ENCODE data around the gene TRPV4.

Gene TRPV4

DNA sequence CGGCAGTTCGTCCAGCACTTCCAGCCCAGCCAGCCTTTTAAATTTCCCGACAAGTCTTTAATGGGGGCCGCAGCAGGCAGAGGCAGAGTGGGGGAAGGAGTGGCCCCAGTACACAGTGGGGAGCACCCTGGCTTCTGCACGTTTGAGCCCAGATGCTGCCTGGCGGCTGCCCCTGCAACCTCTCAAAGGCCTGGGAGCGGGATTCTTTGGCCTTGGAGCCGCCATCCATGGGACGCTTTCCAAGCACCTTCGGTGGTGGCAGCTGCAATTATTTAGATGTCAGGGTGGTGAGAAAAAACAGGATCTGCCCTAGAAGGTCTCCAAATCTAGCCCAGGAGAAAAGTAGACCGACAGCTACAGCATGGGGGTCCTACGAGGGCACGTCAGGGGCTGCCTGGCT lies 73.6 kb downstream of the TRPV4 start:
- no peak overlapping the region for H3K4me3 ChIP-seq
- no peak for DNase-seq (ENCODE audit: low read depth, low spot score)
- H3K27ac ChIP-seq = no peak overlapping the region
- H3K36me3 ChIP-seq (ENCODE audit: insufficient read depth, low read length) = no peaks in the 10 kb centered on the region
- no peak overlapping the region for H3K9ac ChIP-seq (ENCODE audit: insufficient read length)
- H3K9me3 ChIP-seq (ENCODE audit: low read depth, low read length) = no peaks in the 10 kb centered on the region
- TF ChIP-seq FOXP2 (optimal IDR thresholded peaks at IDR 0.05; ENCODE audit: control extremely low read depth, extremely low read length, insufficient read depth) = no peak
- TF ChIP-seq POLR2AphosphoS5 (IDR thresholded peaks at IDR 0.05; ENCODE audit: borderline replicate concordance, low read depth, low read length) = no peak
- TF ChIP-seq EZH2 (IDR thresholded peaks at IDR 0.05) = no peak

GRCh38 chr12:109758426-109759420 lies 74.5 kb downstream of the TRPV4 start:
- TF ChIP-seq EZH2 (IDR thresholded peaks at IDR 0.05) (no peak), FOXP2 (optimal IDR thresholded peaks at IDR 0.05; ENCODE audit: control extremely low read depth, extremely low read length, insufficient read depth) (no peak), POLR2AphosphoS5 (IDR thresholded peaks at IDR 0.05; ENCODE audit: borderline replicate concordance, low read depth, low read length) (no peak)
- Histone ChIP-seq H3K9me3 (ENCODE audit: low read depth, low read length) (no peaks in the 10 kb centered on the region), H3K27ac (no peak overlapping the region), H3K36me3 (ENCODE audit: insufficient read depth, low read length) (no peaks in the 10 kb centered on the region), H3K4me3 (no peak overlapping the region), H3K9ac (ENCODE audit: insufficient read length) (no peak overlapping the region)
- DNase-seq (ENCODE audit: low read depth, low spot score) = no peak

- H3K4me3 ChIP-seq = no peak overlapping the region
- TF ChIP-seq POLR2AphosphoS5 (IDR thresholded peaks at IDR 0.05; ENCODE audit: borderline replicate concordance, low read depth, low read length) (no peak), EZH2 (IDR thresholded peaks at IDR 0.05) (no peak), FOXP2 (optimal IDR thresholded peaks at IDR 0.05; ENCODE audit: control extremely low read depth, extremely low read length, insufficient read depth) (no peak)
- no peaks in the 10 kb centered on the region for H3K9me3 ChIP-seq (ENCODE audit: low read depth, low read length)
- no peak overlapping the region for H3K9ac ChIP-seq (ENCODE audit: insufficient read length)
- no peak for DNase-seq (ENCODE audit: low read depth, low spot score)
- H3K36me3 ChIP-seq (ENCODE audit: insufficient read depth, low read length) = no peaks in the 10 kb centered on the region
- H3K27ac ChIP-seq = no peak overlapping the region
These were observed 75.4 kb downstream of the TRPV4 start for GRCh38 chr12:109757671-109758265.

- TF ChIP-seq FOXP2 (optimal IDR thresholded peaks at IDR 0.05; ENCODE audit: control extremely low read depth, extremely low read length, insufficient read depth) (no peak), EZH2 (IDR thresholded peaks at IDR 0.05) (no peak), POLR2AphosphoS5 (IDR thresholded peaks at IDR 0.05; ENCODE audit: borderline replicate concordance, low read depth, low read length) (no peak)
- DNase-seq (ENCODE audit: low read depth, low spot score) = no peak
- Histone ChIP-seq H3K9me3 (ENCODE audit: low read depth, low read length) (no peaks in the 10 kb centered on the region), H3K36me3 (ENCODE audit: insufficient read depth, low read length) (no peaks in the 10 kb centered on the region), H3K9ac (ENCODE audit: insufficient read length) (no peak overlapping the region), H3K27ac (no peak overlapping the region), H3K4me3 (no peak overlapping the region)
These were observed 76.7 kb downstream of the TRPV4 start for GRCh38 chr12:109756457-109756856.

- Histone ChIP-seq H3K27ac (no peak overlapping the region), H3K4me3 (no peak overlapping the region), H3K36me3 (ENCODE audit: insufficient read depth, low read length) (no peaks in the 10 kb centered on the region), H3K9ac (ENCODE audit: insufficient read length) (no peak overlapping the region), H3K9me3 (ENCODE audit: low read depth, low read length) (no peaks in the 10 kb centered on the region)
- DNase-seq (ENCODE audit: low read depth, low spot score) = no peak
- TF ChIP-seq EZH2 (IDR thresholded peaks at IDR 0.05) (no peak), POLR2AphosphoS5 (IDR thresholded peaks at IDR 0.05; ENCODE audit: borderline replicate concordance, low read depth, low read length) (no peak), FOXP2 (optimal IDR thresholded peaks at IDR 0.05; ENCODE audit: control extremely low read depth, extremely low read length, insufficient read depth) (no peak)
These were observed 79.2 kb downstream of the TRPV4 start for GRCh38 chr12:109753959-109754358.

GRCh38 chr12:109753054-109753401 lies 80.2 kb downstream of the TRPV4 start:
- Histone ChIP-seq H3K4me3 (no peak overlapping the region), H3K27ac (no peak overlapping the region), H3K9ac (ENCODE audit: insufficient read length) (no peak overlapping the region), H3K36me3 (ENCODE audit: insufficient read depth, low read length) (no peaks in the 10 kb centered on the region), H3K9me3 (ENCODE audit: low read depth, low read length) (no peaks in the 10 kb centered on the region)
- DNase-seq (ENCODE audit: low read depth, low spot score) = no peak
- no peak for TF ChIP-seq POLR2AphosphoS5 (IDR thresholded peaks at IDR 0.05; ENCODE audit: borderline replicate concordance, low read depth, low read length)
- no peak for TF ChIP-seq EZH2 (IDR thresholded peaks at IDR 0.05)
- no peak for TF ChIP-seq FOXP2 (optimal IDR thresholded peaks at IDR 0.05; ENCODE audit: control extremely low read depth, extremely low read length, insufficient read depth)

- no peak for DNase-seq (ENCODE audit: low read depth, low spot score)
- Histone ChIP-seq H3K27ac (no peak overlapping the region), H3K36me3 (ENCODE audit: insufficient read depth, low read length) (no peaks in the 10 kb centered on the region), H3K9ac (ENCODE audit: insufficient read length) (no peak overlapping the region), H3K9me3 (ENCODE audit: low read depth, low read length) (no peaks in the 10 kb centered on the region), H3K4me3 (no peak overlapping the region)
- TF ChIP-seq POLR2AphosphoS5 (IDR thresholded peaks at IDR 0.05; ENCODE audit: borderline replicate concordance, low read depth, low read length) (no peak), FOXP2 (optimal IDR thresholded peaks at IDR 0.05; ENCODE audit: control extremely low read depth, extremely low read length, insufficient read depth) (no peak), EZH2 (IDR thresholded peaks at IDR 0.05) (no peak)
These were observed 80.8 kb downstream of the TRPV4 start for GRCh38 chr12:109752117-109753053.

Measured in SK-N-MC (cell line).